IMR-90 (cell line): ENCODE results near the gene DACH1. TPM values are rescaled to one million over a fixed set of nuclear protein-coding genes. Genes with fewer than 3 reads are reported as not detected.

Experiments
- ATAC-seq: fragments of 200-7000 bp; cut with Tn5 transposase; 2 replicates; pipeline ENCODE4 v1.9.1; 2020; ENCODE audit warnings: low read depth, mild to moderate bottlenecking, moderate library complexity
- BruUV-seq: library from RNA; stranded (reverse); fragments of 400-500 nt; replicated peaks from 2 replicates; lab custom pipeline; 2021; lab: Mats Ljungman, UMichigan
- CTCF ChIA-PET: fragments of 300-600 bp; formaldehyde crosslinking; extraction: SDS; loops from one replicate; lab custom pipeline; 2021; ENCODE audit warnings: antibody characterized with exemption; lab: Yijun Ruan, JAX
- POLR2A ChIA-PET: fragments of 300-600 bp; sonication (Branson Sonifier 250); formaldehyde crosslinking; loops from one replicate; lab custom pipeline; 2022; ENCODE audit warnings: antibody characterized with exemption; ENCODE audit not compliant: unreplicated experiment; lab: Charles Lee
- DNase-seq: peaks from one replicate; pipeline ENCODE4 v3.0.0; 2013
- H2AFZ ChIP-seq: replicated peaks from 2 replicates; pipeline ENCODE3; 2013; ENCODE audit warnings: low read length, mild to moderate bottlenecking; ENCODE audit not compliant: poor library complexity
- H2AK5ac ChIP-seq: 2 replicates; pipeline ENCODE4 v1.6.1; 2013; ENCODE audit warnings: low read depth, low read length, inconsistent platforms
- H2AK9ac ChIP-seq: replicated peaks from 2 replicates; pipeline ENCODE3; 2013; ENCODE audit warnings: mild to moderate bottlenecking, low read depth, low read length, moderate library complexity; ENCODE audit not compliant: poor library complexity
- H2BK120ac ChIP-seq: 2 replicates; pipeline ENCODE4 v1.6.1; 2013; ENCODE audit warnings: low read depth, low read length, inconsistent platforms
- H2BK15ac ChIP-seq: 3 replicates; pipeline ENCODE4 v1.6.1; 2013; ENCODE audit warnings: low read depth, low read length, inconsistent platforms
- H2BK20ac ChIP-seq: 2 replicates; pipeline ENCODE4 v1.6.1; 2013; ENCODE audit warnings: low read depth, mild to moderate bottlenecking, inconsistent platforms, low read length, moderate library complexity
- H2BK5ac ChIP-seq: 2 replicates; pipeline ENCODE4 v1.6.1; 2013; ENCODE audit warnings: mild to moderate bottlenecking, low read depth, low read length, inconsistent platforms; ENCODE audit not compliant: poor library complexity, severe bottlenecking
- H3K14ac ChIP-seq: replicated peaks from 2 replicates; pipeline ENCODE4 v1.6.1; 2013; ENCODE audit warnings: low read depth, low read length, inconsistent platforms
- H3K18ac ChIP-seq: 2 replicates; pipeline ENCODE4 v1.6.1; 2013; ENCODE audit warnings: low read depth, low read length, control low read depth
- H3K23ac ChIP-seq: 2 replicates; pipeline ENCODE4 v1.6.1; 2013; ENCODE audit warnings: low read depth, low read length, inconsistent platforms
- H3K27ac ChIP-seq: 2 replicates; pipeline ENCODE4 v1.5.1; 2013; ENCODE audit warnings: mild to moderate bottlenecking, control low read depth, low read length; ENCODE audit not compliant: insufficient read depth
- H3K27me3 ChIP-seq: 2 replicates; pipeline ENCODE4 v1.6.1; 2013; ENCODE audit warnings: low read length; ENCODE audit not compliant: control insufficient read depth, insufficient read depth
- H3K36me3 ChIP-seq: 2 replicates; pipeline ENCODE4 v1.6.1; 2013; ENCODE audit warnings: low read length, mixed read lengths; ENCODE audit not compliant: control insufficient read depth, insufficient read depth
- H3K4ac ChIP-seq: 2 replicates; pipeline ENCODE4 v1.6.1; 2013; ENCODE audit warnings: low read depth, low read length, inconsistent platforms
- H3K4me1 ChIP-seq: 2 replicates; pipeline ENCODE4 v1.6.1; 2013; ENCODE audit warnings: low read length, mixed read lengths; ENCODE audit not compliant: control insufficient read depth, insufficient read depth
- H3K4me2 ChIP-seq: 2 replicates; pipeline ENCODE4 v1.6.1; 2013; ENCODE audit warnings: low read depth, mild to moderate bottlenecking, control low read depth, low read length, moderate library complexity
- H3K4me3 ChIP-seq: 2 replicates; pipeline ENCODE4 v1.5.1; 2013; ENCODE audit warnings: low read depth, mild to moderate bottlenecking, control low read depth, low read length, moderate library complexity; ENCODE audit not compliant: insufficient read depth
- H3K56ac ChIP-seq: 2 replicates; pipeline ENCODE4 v1.6.1; 2013; ENCODE audit warnings: low read length, inconsistent platforms; ENCODE audit not compliant: insufficient read depth; ENCODE audit errors: extremely low read depth
- H3K79me1 ChIP-seq, 2 experiments: 2 replicates each; pipeline ENCODE4 v1.6.1; 2013; ENCODE audit warnings: low read length in 2 of 2, inconsistent platforms in 1 of 2, low read depth in 1 of 2
- H3K9ac ChIP-seq: 2 replicates; pipeline ENCODE4 v1.6.1; 2013; ENCODE audit warnings: low read depth, low read length, control low read depth
- H3K9me1 ChIP-seq: 2 replicates; pipeline ENCODE4 v1.6.1; 2013; ENCODE audit warnings: low read length, inconsistent platforms; ENCODE audit not compliant: insufficient read depth
- H3K9me3 ChIP-seq: 2 replicates; pipeline ENCODE4 v1.6.1; 2013; ENCODE audit warnings: low read length; ENCODE audit not compliant: control insufficient read depth, insufficient read depth
- H4K20me1 ChIP-seq: 2 replicates; pipeline ENCODE4 v1.6.1; 2013; ENCODE audit warnings: low read length, inconsistent platforms; ENCODE audit not compliant: insufficient read depth
- H4K5ac ChIP-seq: 2 replicates; pipeline ENCODE4 v1.6.1; 2013; ENCODE audit warnings: mild to moderate bottlenecking, low read depth, low read length, control low read depth
- H4K8ac ChIP-seq, 2 experiments: 2 replicates each; pipeline ENCODE4 v1.6.1; 2013; ENCODE audit warnings: low read depth in 2 of 2, low read length in 2 of 2, control low read depth in 1 of 2, inconsistent platforms in 1 of 2
- H4K91ac ChIP-seq: 2 replicates; pipeline ENCODE4 v1.6.1; 2013; ENCODE audit warnings: low read depth, low read length, inconsistent platforms; ENCODE audit not compliant: insufficient read depth
- NFE2L2 ChIP-seq: fragments of 150-350 bp; IDR thresholded peaks from 2 replicates; pipeline ENCODE4 v1.6.1; 2016; ENCODE audit warnings: low read depth, mild to moderate bottlenecking, low read length
- dilution Hi-C: fragments of 300-500 bp; cut with HindIII; formaldehyde crosslinking; loops from one replicate; pipeline ENCODE4 v1.14.3; 2018; ENCODE audit warnings: low sequenced_read_pairs; ENCODE audit not compliant: unreplicated experiment
- in situ Hi-C: fragments of 300-500 bp; cut with MboI; formaldehyde crosslinking; loops from 3 replicates; pipeline ENCODE4 v1.14.3; 2019; ENCODE audit warnings: low sequenced_read_pairs, inconsistent platforms, mixed read lengths
- intact Hi-C: fragments of 100-400 bp; cut with micrococcal nuclease; formaldehyde crosslinking; loops from 2 replicates; pipeline ENCODE4 v1.10.0; 2022
- polyA plus RNA-seq, 3 experiments: library from polyadenylated mRNA; depleted of rRNA; stranded (reverse); fragments of >200 nt; gene quantifications; 2 replicates each; pipeline ENCODE4 v1.2.3, GENCODE V29; 2012; ENCODE audit warnings: low replicate concordance in 1 of 3
- total RNA-seq: library from RNA; depleted of rRNA; stranded (reverse); fragments of >200 nt; gene quantifications from 2 replicates; pipeline ENCODE4 v1.2.3, GENCODE V29; 2012

The DACH1 gene
- total and polyA plus RNA-seq, 2 of the 4 experiments (the other 2 are of a cell fraction) = not detected

GRCh38 chr13:71593566-71593965 lies 273.4 kb downstream of the DACH1 start:
- dilution Hi-C loops = no loop called here
- no TSS peak for BruUV-seq
- POLR2A ChIA-PET = no interaction called here

More at GRCh38 chr13:71593566-71593965, 273.4 kb downstream of the DACH1 start:
- H2BK120ac ChIP-seq = no peak overlapping the region
- H2BK5ac ChIP-seq = no peak overlapping the region
- H2BK20ac ChIP-seq = no peak overlapping the region
- no peak overlapping the region for H3K27ac ChIP-seq
- intact Hi-C loops (no loop called here), in situ Hi-C loops (no loop called here)
- H3K9me3 ChIP-seq = no peaks in the 10 kb centered on the region
- no peak overlapping the region for H2BK15ac ChIP-seq
- H4K5ac ChIP-seq = no peak overlapping the region
- DNase-seq (no peak), ATAC-seq (no peak)
- H3K4me2 ChIP-seq = no peak overlapping the region
- H3K9me1 ChIP-seq = no peaks in the 10 kb centered on the region
- H4K20me1 ChIP-seq = no peaks in the 10 kb centered on the region
- no peaks in the 10 kb centered on the region for H3K27me3 ChIP-seq
- H3K79me1 ChIP-seq = no peaks in the 10 kb centered on the region
- TF ChIP-seq NFE2L2 = no peak
- H4K91ac ChIP-seq = no peak overlapping the region
- no peak overlapping the region for H2AK9ac ChIP-seq
- H2AK5ac ChIP-seq = no peak overlapping the region
- H3K56ac ChIP-seq = no peak overlapping the region
- H3K4me1 ChIP-seq = no peaks in the 10 kb centered on the region
- H3K23ac ChIP-seq = no peak overlapping the region
- H3K4ac ChIP-seq = no peak overlapping the region
- H3K4me3 ChIP-seq = no peak overlapping the region
- no peak overlapping the region for H3K18ac ChIP-seq
- CTCF ChIA-PET = no interaction called here
- no peak overlapping the region for H3K9ac ChIP-seq
- no peak overlapping the region for H2AFZ ChIP-seq
- no peak overlapping the region for H3K14ac ChIP-seq
- no peaks in the 10 kb centered on the region for H3K36me3 ChIP-seq
- no peak overlapping the region for H4K8ac ChIP-seq
